IPS DF 19.7 (cell line): ENCODE results near the gene UBE2L6.
A peak's percentile ranks its signal among the peaks of the same experiment; 100 is the strongest.
"Not testable (repeated sequence)": the region's sequence is repeated elsewhere in the genome, so short reads cannot be mapped to it uniquely, and the experiment has no call there.

ENCODE experiments used
- DNase-seq: peaks from one replicate; pipeline ENCODE4 v3.0.0-alpha.2; 2013; ENCODE audit warnings: low read depth, low spot score

Gene UBE2L6

DNA sequence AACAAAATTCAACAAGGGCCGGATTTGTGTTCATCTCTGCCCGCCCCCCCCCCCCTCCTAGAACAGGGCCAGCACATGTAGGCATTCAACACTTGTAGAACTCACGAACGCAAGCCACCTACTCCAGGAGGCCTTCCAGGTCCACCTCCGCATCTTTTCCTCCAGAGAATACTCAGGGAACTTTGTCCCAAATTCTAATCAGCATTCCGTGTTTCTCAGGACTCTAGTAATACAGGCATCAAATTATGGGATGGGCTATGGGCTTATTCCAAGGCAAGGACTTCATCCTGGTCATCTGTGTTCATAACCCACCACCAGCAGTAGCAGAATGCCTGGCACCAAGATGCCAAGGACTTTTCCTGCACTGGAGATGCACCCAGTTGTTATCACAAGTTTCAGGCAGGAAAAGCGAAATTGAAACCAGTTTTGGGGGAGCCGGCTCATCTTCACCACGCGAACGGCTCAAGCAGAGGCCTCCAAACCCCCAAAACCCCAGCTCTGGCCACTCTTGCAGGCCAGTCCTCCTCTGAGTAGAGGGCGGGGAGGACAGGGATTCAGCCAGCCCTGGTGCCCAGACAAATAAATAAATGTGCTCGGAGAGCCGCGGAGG, 462 bp downstream of the UBE2L6 start:
- no peak for DNase-seq

DNA sequence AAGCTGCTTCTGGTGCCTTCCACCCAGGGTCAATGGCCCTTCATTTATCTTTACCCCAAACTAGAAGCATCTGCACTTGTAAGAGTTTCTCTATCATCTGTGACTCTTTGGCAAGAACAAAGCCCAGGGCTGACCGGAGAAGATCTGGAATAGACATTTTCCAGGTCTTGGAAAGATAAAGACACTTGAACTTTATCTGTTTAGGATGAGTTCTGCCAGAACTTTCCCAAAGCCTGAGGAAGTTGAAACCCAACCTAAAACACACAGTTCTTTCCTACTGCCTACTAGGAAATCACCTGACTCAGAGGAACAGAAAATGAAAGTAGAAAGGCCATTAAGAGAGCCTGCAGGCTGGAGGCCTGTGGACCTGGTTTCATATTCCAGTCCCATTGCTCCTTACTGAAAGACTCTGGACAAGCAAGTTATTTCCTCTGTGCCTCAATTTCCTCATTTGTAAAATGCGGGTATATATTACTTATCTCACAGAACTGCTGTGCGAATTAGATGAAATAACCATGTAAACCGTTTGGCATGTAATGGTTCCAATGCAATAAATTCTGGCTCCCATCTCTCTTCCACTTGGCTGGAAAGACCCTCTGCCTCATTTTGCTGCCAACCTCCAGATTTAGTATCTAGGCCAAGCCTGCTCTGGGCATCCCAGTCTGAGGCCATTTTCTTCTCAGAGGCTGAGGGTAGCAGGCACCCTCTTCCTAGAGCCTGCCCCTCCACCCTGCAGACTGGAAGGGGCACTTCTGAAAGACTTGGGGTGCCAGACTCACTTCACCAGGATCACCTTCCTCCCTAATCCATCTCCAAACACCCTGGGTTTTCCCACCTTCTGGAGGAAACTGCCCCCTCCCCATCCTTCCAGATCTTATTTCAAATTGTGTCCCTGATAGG, 1.2 kb downstream of the UBE2L6 start:
- DNase-seq: no peak

- DNase-seq: no peak
These were observed 4.9 kb downstream of the UBE2L6 start for GRCh38 chr11:57562596-57562995.

- no peak for DNase-seq
These were observed 7.3 kb downstream of the UBE2L6 start for GRCh38 chr11:57560146-57560545.

DNA sequence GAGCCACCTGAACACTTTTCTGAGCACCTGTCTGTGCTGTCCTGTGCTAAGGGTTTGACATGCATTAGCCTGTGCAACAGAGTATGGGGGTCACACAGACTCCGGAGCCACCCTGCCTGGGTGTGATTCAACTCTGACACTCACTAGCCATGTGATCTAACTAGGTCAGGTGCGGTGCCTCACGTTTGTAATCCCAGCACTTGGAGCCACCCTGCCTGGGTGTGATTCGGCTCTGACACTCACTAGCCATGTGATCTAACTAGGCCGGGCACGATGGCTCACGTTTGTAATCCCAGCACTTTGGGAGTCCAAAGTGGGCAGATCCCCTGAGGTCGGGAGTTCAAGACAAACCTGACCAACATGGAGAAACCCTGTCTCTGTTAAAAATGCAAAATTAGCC, 11.4 kb downstream of the UBE2L6 start:
- DNase-seq: no peak

GRCh38 chr11:57555393-57555792, 12.1 kb downstream of the UBE2L6 start:
- DNase-seq: no peak

DNA sequence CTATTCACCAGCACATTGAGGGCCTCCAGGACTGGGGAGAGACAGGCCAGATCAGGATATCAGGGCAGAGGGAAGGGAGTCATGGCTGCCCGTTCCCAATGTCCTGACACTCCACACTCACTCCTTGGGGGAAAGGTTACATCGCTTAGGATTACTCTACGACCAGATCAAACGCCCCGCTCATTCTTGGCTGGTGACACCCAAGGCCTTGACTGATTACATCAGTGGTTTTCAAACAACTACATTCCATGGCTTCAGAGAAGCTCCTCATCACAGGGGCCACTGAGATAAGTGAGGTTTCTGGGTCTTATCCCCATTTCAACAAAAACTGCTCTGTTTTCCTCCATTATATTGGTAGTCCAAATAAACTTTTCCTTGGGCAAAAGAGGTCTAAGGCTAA, 15.0 kb downstream of the UBE2L6 start:
- DNase-seq: no peak

GRCh38 chr11:57551941-57552340, 15.5 kb downstream of the UBE2L6 start:
- no peak for DNase-seq

GRCh38 chr11:57549983-57550382, 17.5 kb downstream of the UBE2L6 start:
- no peak for DNase-seq

- DNase-seq: no peak
These were observed 19.6 kb downstream of the UBE2L6 start for GRCh38 chr11:57547854-57548377.

GRCh38 chr11:57546869-57547475, 20.5 kb downstream of the UBE2L6 start:
- no peak for DNase-seq

GRCh38 chr11:57546451-57546850, 21.0 kb downstream of the UBE2L6 start:
- no peak for DNase-seq

DNA sequence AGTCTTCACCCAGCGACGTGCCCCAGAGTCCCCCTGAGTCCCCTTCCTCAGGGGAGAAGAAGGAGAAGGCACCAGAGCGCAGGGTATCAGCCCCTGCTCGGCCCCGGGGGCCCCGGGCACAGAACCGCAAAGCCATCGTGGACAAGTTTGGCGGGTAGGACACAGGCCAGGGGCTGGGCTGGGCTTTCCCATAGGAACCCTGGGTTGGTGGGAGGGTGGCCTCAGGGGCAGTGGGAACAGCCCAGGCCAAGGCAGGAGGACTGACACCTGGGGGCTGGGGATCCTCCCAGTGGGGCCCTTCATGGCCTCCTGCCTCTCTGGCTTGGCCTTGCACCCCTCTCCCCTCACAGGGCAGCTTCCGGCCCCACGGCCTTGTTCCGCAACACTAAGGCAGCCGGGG, 21.6 kb downstream of the UBE2L6 start:
- no peak for DNase-seq

- DNase-seq: no peak
These were observed 22.9 kb downstream of the UBE2L6 start for GRCh38 chr11:57544566-57544965.

- DNase-seq: no peak
These were observed 23.9 kb downstream of the UBE2L6 start for GRCh38 chr11:57543593-57543992.

DNA sequence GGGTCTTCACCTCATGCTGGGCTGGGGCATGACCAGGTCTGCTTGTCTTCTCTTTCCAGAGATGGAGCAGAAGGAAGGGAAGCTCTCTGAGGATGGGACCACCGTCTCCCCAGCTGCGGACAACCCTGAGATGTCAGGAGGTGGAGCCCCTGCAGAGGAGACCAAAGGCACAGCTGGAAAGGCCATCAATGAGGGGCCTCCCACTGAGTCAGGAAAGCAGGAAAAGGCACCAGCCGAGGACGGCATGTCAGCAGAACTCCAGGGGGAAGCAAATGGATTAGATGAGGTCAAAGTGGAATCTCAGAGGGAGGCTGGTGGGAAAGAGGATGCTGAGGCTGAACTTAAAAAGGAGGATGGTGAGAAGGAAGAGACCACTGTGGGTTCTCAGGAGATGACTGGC, 24.9 kb downstream of the UBE2L6 start:
- no peak for DNase-seq

DNA sequence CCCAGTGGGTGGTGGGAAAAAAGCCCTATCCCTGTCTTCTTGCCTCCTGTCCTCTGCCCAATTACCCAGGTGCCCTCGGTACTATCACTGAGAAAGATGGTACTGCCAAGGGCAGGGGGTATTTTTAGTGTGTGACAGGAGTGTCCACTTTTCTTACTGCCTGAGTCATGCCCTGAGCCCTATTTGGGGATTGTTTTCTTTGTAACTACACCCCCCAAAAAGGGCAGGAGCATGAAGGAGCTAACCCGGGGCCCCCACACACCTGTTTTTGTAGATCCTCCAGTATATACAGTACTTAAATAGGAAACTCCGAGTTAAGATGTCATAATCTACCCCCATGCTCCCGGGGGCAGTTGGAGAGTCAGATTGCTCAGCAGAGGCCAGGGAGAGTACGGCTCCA, 26.3 kb downstream of the UBE2L6 start:
- no peak for DNase-seq

GRCh38 chr11:57539342-57539741, 28.1 kb downstream of the UBE2L6 start:
- DNase-seq: no peak

DNA sequence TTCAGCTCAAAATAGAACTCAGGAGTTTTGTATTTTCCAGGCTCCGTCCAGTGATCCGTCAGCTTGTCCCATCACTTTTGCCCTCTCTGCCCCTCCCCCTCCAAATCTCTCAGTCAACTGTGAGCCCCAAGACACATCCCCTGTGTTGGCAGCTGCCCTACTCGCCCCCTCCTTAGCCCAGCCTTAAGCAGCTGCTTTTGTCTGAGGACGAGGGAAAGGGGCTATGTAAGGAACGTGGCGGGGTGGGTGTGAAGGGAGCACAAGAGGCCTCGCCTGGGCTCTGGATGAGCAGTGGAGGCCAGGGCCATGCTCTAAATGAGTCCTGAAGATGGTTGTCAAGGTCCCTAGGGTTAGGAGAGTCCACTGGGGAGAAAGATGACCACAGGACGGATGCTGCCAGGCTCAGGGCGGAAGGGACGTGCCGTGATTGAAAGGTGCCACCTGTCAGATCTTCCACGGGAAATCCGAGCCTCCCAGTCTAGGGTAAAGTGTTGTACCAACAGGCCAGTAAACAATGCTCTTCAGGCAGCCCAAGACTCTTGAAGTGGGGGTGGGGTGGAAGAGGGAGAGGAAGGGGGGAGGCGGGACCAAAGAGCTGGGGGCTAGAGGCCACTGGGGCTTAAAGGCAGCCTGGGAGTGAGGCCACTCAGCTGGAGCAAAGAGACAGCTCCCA, 30.4 kb downstream of the UBE2L6 start, which contains the start of gene SMTNL1:
SMTNL1 (plus strand) TSS at position 649 of the 673 bp plus-strand sequence. CDS start 5,048 bp downstream, outside the sequence.
- no peak for DNase-seq

DNA sequence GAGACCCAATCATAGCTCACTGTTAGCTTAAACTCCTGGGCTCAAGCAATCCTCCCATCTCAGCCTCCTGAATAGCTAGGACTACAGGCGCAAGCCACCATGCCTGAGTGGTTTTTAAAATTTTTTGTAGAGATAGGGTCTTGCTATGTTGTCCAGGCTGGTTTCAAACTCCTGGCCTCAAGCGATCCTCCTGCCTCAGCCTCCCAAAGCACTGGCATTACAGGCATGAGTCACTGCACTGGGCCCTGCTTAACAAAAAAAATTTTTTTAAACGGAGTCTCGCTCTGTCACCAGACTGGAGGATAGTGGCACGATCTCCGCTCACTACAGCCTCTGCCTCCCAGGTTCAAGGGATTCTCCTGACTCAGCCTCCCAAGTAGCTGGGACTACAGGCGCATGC, 33.0 kb downstream of the UBE2L6 start:
- not testable (repeated sequence) for DNase-seq

DNA sequence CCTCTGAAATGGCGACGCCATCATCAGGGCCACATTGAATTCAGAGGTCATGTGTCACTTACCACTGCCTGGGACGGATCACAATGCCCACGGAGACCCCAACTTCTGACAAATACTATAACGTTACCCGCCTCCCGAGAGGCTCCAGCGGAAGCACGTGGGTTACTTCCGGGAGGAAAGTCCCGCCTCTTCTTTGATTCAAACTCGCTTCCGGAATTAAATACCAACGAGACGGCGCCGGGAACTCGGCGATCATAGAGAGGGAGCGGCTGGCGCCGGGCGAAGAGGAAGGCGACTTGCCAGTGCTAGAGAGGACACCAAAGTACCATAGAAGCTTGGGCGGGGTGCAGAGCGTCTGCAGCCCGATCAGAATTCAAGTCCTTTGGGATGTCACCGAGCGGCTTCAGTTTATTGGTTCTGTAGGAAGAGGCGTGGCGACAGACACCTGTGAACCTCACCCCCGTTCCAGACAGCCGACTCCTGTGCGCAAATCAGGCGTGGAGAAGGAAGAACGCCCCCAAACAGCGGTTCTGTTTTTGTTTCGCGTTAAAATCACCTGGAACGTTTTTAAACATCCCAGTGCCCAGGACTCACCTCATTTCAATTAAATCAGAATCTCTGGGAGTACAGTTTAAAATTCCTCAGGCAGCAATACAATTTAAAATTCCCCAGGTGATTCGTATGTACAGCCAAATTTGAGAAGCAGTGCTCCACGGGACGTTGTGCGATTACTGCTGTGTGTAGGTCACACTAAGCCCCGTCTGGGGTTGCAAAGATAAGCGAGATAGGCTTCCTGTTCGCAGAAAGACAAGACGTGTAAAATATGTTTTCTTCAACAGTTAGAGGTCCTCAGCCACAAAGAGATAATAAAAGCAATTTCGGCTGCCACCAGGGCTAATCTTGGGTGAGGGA, 36.6 kb downstream of the UBE2L6 start, which contains the start of gene TIMM10:
TIMM10 (minus strand) TSS at position 159 of the 912 bp plus-strand sequence. CDS start 565 bp downstream, outside the sequence.
- peak; percentile 100 for DNase-seq
